ENCODE measurements around the gene THUMPD3.

- TF ChIP-seq, protein P1, sequence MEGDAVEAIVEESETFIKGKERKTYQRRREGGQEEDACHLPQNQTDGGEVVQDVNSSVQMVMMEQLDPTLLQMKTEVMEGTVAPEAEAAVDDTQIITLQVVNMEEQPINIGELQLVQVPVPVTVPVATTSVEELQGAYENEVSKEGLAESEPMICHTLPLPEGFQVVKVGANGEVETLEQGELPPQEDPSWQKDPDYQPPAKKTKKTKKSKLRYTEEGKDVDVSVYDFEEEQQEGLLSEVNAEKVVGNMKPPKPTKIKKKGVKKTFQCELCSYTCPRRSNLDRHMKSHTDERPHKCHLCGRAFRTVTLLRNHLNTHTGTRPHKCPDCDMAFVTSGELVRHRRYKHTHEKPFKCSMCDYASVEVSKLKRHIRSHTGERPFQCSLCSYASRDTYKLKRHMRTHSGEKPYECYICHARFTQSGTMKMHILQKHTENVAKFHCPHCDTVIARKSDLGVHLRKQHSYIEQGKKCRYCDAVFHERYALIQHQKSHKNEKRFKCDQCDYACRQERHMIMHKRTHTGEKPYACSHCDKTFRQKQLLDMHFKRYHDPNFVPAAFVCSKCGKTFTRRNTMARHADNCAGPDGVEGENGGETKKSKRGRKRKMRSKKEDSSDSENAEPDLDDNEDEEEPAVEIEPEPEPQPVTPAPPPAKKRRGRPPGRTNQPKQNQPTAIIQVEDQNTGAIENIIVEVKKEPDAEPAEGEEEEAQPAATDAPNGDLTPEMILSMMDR (IDR thresholded peaks at IDR 0.05): no peak
- no peak for TF ChIP-seq POLR2A (IDR thresholded peaks at IDR 0.05)
- no peak for TF ChIP-seq POLR2AphosphoS5 (IDR thresholded peaks at IDR 0.05)
Measured at GRCh38 chr3:9420850-9421549, 58.1 kb downstream of the THUMPD3 start.

All from breast epithelium (tissue), 3 donors.